MV-4-11 (cell line): ENCODE measurements around the gene TOMM5.

Experiments used
- DNase-seq: peaks from one replicate; lab custom pipeline; 2025; lab: John Stamatoyannopoulos, UW

The TOMM5 gene

GRCh38 chr9:37561682-37562081 is 30.7 kb downstream of the TOMM5 start:
- DNase-seq, result no peak

GRCh38 chr9:37559855-37560592 is 32.4 kb downstream of the TOMM5 start:
- no peak for DNase-seq

- DNase-seq, result no peak
These were observed 33.3 kb downstream of the TOMM5 start for GRCh38 chr9:37559125-37559524.

GRCh38 chr9:37555786-37556185 is 36.6 kb downstream of the TOMM5 start:
- DNase-seq, result no peak

- DNase-seq, result no peak
These were observed 38.1 kb downstream of the TOMM5 start for GRCh38 chr9:37554318-37554717.

- peak; percentile 34 for DNase-seq
These were observed 40.5 kb downstream of the TOMM5 start for GRCh38 chr9:37551888-37552287.

GRCh38 chr9:37551468-37551867 is 40.9 kb downstream of the TOMM5 start:
- DNase-seq, result no peak

- DNase-seq, result no peak
These were observed 41.6 kb downstream of the TOMM5 start for GRCh38 chr9:37550781-37551180.

- no peak for DNase-seq
These were observed 42.9 kb downstream of the TOMM5 start for GRCh38 chr9:37549527-37549926.

- no peak for DNase-seq
These were observed 45.0 kb downstream of the TOMM5 start for GRCh38 chr9:37547328-37547878.

- no peak for DNase-seq
These were observed 48.9 kb downstream of the TOMM5 start for GRCh38 chr9:37543468-37543867.

- DNase-seq, result no peak
These were observed 49.5 kb downstream of the TOMM5 start for GRCh38 chr9:37542895-37543294.

GRCh38 chr9:37542488-37542887 is 49.9 kb downstream of the TOMM5 start:
- DNase-seq, result no peak

- no peak for DNase-seq
These were observed 50.9 kb downstream of the TOMM5 start for GRCh38 chr9:37541465-37541864.

GRCh38 chr9:37540634-37541033 is 51.8 kb downstream of the TOMM5 start:
- no peak for DNase-seq

GRCh38 chr9:37539634-37540033 is 52.8 kb downstream of the TOMM5 start:
- no peak for DNase-seq
